HG03432 (cell line): ENCODE results near the gene SLC11A2.

ENCODE experiments used
- ATAC-seq: cut with Tn5 transposase; IDR thresholded peaks from one replicate; pipeline ENCODE4 v1.9.1; 2021; ENCODE audit warnings: mild to moderate bottlenecking, moderate library complexity; ENCODE audit not compliant: unreplicated experiment

The SLC11A2 gene

GRCh38 chr12:51025836-51026638 is at the start of gene SLC11A2:
SLC11A2 (minus strand) TSS chr12:51026384; CDS start chr12:51010728, 15,656 bp downstream.
- peak; percentile 93 for ATAC-seq

GRCh38 chr12:51075390-51075789 is 49.2 kb upstream of the SLC11A2 start:
- ATAC-seq = no peak

GRCh38 chr12:51071663-51072062 is 45.5 kb upstream of the SLC11A2 start:
- ATAC-seq = no peak

- ATAC-seq = no peak
These were observed 43.8 kb upstream of the SLC11A2 start for GRCh38 chr12:51070004-51070403.

GRCh38 chr12:51067771-51068170 is 41.6 kb upstream of the SLC11A2 start:
- no peak for ATAC-seq

- no peak for ATAC-seq
These were observed 41.0 kb upstream of the SLC11A2 start for GRCh38 chr12:51067229-51067628.

- ATAC-seq = no peak
These were observed 39.3 kb upstream of the SLC11A2 start for GRCh38 chr12:51065530-51065929.

GRCh38 chr12:51062631-51063397 is 36.6 kb upstream of the SLC11A2 start:
- ATAC-seq = no peak

- no peak for ATAC-seq
These were observed 32.9 kb upstream of the SLC11A2 start for GRCh38 chr12:51059086-51059485.

- no peak for ATAC-seq
These were observed 30.1 kb upstream of the SLC11A2 start for GRCh38 chr12:51056242-51056641.

- ATAC-seq = no peak
These were observed 28.9 kb upstream of the SLC11A2 start for GRCh38 chr12:51055060-51055459.

GRCh38 chr12:51051787-51052186 is 25.6 kb upstream of the SLC11A2 start:
- ATAC-seq = no peak

- ATAC-seq = no peak
These were observed 23.3 kb upstream of the SLC11A2 start for GRCh38 chr12:51049525-51049924.

- no peak for ATAC-seq
These were observed 22.6 kb upstream of the SLC11A2 start for GRCh38 chr12:51048661-51049251.

GRCh38 chr12:51047655-51048540 is 21.7 kb upstream of the SLC11A2 start, which contains the start of gene LETMD1:
LETMD1 (plus strand) TSS chr12:51048327; CDS start chr12:51048357, 30 bp downstream.
- ATAC-seq = peak; percentile 95

- ATAC-seq = no peak
These were observed 10.1 kb upstream of the SLC11A2 start for GRCh38 chr12:51036279-51036678.

GRCh38 chr12:51033457-51034089 is 7.4 kb upstream of the SLC11A2 start:
- no peak for ATAC-seq

GRCh38 chr12:51033048-51033447 is 6.9 kb upstream of the SLC11A2 start:
- no peak for ATAC-seq

GRCh38 chr12:51028813-51029150 is 2.6 kb upstream of the SLC11A2 start:
- no peak for ATAC-seq

- ATAC-seq = no peak
These were observed 2.1 kb upstream of the SLC11A2 start for GRCh38 chr12:51028126-51028812.
